Lower leg skin (tissue), 3 donors: ENCODE measurements around the gene SGTB.

ENCODE experiments used
- POLR2A ChIP-seq, 2 donors: fragments of 450-650 bp; IDR thresholded peaks; one replicate each; pipeline ENCODE4 v1.6.1; 2016 to 2017; ENCODE audit warnings: antibody characterized with exemption in 2 of 2, mild to moderate bottlenecking in 1 of 2, moderate library complexity in 1 of 2
- TF ChIP-seq, protein P1 (sequence below), 3 donors: fragments of 450-650 bp; IDR thresholded peaks; one replicate each; pipeline ENCODE4 v1.5.1; 2016; ENCODE audit warnings: antibody characterized with exemption in 3 of 3, mild to moderate bottlenecking in 3 of 3, moderate library complexity in 2 of 3

DNA sequence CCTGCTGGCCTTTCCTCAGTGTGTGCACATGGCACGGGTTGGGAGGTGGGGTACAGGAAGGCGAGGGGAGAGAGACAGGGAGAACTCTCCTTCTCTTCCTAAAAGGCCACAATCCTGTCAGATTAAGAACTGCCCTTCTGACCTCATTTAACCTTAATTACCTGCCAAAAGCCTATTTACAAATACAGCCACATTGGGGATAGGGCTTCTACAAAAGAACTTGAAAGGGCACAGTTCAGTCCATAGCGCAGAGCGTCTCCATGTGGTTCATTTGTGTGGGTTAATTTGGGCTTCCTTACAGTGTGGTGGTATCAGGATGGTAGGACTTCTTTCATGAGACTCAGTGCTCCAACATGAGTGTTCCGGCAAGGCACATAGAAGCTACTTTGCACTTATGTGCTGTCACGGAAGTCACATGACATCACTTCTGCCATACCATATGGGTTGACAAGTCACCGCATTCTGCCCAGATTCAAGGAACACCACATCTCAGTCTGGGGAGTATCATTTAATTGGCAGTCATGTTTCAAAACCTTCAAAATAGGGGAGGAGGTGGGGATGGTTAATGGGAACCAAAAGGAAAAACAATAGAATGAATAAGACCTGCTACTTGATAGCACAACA is 46.9 kb upstream of the SGTB start:
- TF ChIP-seq POLR2A (IDR thresholded peaks at IDR 0.05), result no peak
- TF ChIP-seq, protein P1, sequence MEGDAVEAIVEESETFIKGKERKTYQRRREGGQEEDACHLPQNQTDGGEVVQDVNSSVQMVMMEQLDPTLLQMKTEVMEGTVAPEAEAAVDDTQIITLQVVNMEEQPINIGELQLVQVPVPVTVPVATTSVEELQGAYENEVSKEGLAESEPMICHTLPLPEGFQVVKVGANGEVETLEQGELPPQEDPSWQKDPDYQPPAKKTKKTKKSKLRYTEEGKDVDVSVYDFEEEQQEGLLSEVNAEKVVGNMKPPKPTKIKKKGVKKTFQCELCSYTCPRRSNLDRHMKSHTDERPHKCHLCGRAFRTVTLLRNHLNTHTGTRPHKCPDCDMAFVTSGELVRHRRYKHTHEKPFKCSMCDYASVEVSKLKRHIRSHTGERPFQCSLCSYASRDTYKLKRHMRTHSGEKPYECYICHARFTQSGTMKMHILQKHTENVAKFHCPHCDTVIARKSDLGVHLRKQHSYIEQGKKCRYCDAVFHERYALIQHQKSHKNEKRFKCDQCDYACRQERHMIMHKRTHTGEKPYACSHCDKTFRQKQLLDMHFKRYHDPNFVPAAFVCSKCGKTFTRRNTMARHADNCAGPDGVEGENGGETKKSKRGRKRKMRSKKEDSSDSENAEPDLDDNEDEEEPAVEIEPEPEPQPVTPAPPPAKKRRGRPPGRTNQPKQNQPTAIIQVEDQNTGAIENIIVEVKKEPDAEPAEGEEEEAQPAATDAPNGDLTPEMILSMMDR (IDR thresholded peaks at IDR 0.05), result no peak
